ENCODE data around the gene DDX3X.
"Not testable (repeated sequence)": the region's sequence is repeated elsewhere in the genome, so short reads cannot be mapped to it uniquely, and the experiment has no call there.

DDX3X gene

GRCh38 chrX:41333744-41334362 is at the start of gene DDX3X:
Gene DDX3X, plus strand, starts transcription at chrX:41334162. Its CDS starts 91 bp downstream, at chrX:41334253.
- DNase-seq = peak; percentile 74

GRCh38 chrX:41285928-41286327 is 48.0 kb upstream of the DDX3X start:
- not testable (repeated sequence) for DNase-seq

GRCh38 chrX:41288641-41289040 is 45.3 kb upstream of the DDX3X start:
- DNase-seq = no peak

- no peak for DNase-seq
Observed at GRCh38 chrX:41289095-41289494, 44.9 kb upstream of the DDX3X start.

- DNase-seq = no peak
Observed at GRCh38 chrX:41291309-41291708, 42.7 kb upstream of the DDX3X start.

- DNase-seq = no peak
Observed at GRCh38 chrX:41293269-41293668, 40.7 kb upstream of the DDX3X start.

- DNase-seq = no peak
Observed at GRCh38 chrX:41300758-41301437, 33.1 kb upstream of the DDX3X start.

- DNase-seq = no peak
Observed at GRCh38 chrX:41301438-41301824, 32.5 kb upstream of the DDX3X start.

GRCh38 chrX:41302370-41302769 is 31.6 kb upstream of the DDX3X start:
- no peak for DNase-seq

- DNase-seq = no peak
Observed at GRCh38 chrX:41303013-41303412, 30.9 kb upstream of the DDX3X start.

- DNase-seq = no peak
Observed at GRCh38 chrX:41304178-41304577, 29.8 kb upstream of the DDX3X start.

- no peak for DNase-seq
Observed at GRCh38 chrX:41308884-41309647, 24.9 kb upstream of the DDX3X start.

- no peak for DNase-seq
Observed at GRCh38 chrX:41312786-41313185, 21.2 kb upstream of the DDX3X start.

- DNase-seq = no peak
Observed at GRCh38 chrX:41313419-41313818, 20.5 kb upstream of the DDX3X start.

GRCh38 chrX:41314204-41314603 is 19.8 kb upstream of the DDX3X start:
- DNase-seq = no peak

- no peak for DNase-seq
Observed at GRCh38 chrX:41314881-41315280, 19.1 kb upstream of the DDX3X start.

GRCh38 chrX:41316266-41316665 is 17.7 kb upstream of the DDX3X start:
- not testable (repeated sequence) for DNase-seq

- no peak for DNase-seq
Observed at GRCh38 chrX:41317477-41318208, 16.3 kb upstream of the DDX3X start.

GRCh38 chrX:41320393-41320792 is 13.6 kb upstream of the DDX3X start:
- DNase-seq = no peak

GRCh38 chrX:41322821-41323603 is 10.9 kb upstream of the DDX3X start:
- DNase-seq = no peak

GRCh38 chrX:41326431-41326830 is 7.5 kb upstream of the DDX3X start:
- no peak for DNase-seq

GRCh38 chrX:41327341-41327740 is 6.6 kb upstream of the DDX3X start:
- no peak for DNase-seq

- DNase-seq = no peak
Observed at GRCh38 chrX:41329101-41329500, 4.9 kb upstream of the DDX3X start.

All from NCI-H524 treated with DMSO at 0.1 percent for 48 hours (cell line).